Measurements from ENCODE around the gene PIP. TPM values are rescaled to one million over a fixed set of nuclear protein-coding genes. Genes with fewer than 3 reads are reported as not detected.

PIP gene
- total and polyA plus RNA-seq, 9 of the 15 experiments (the other 6 are each of a cell fraction or from before 2014, with no cell fraction given) = not detected

DNA sequence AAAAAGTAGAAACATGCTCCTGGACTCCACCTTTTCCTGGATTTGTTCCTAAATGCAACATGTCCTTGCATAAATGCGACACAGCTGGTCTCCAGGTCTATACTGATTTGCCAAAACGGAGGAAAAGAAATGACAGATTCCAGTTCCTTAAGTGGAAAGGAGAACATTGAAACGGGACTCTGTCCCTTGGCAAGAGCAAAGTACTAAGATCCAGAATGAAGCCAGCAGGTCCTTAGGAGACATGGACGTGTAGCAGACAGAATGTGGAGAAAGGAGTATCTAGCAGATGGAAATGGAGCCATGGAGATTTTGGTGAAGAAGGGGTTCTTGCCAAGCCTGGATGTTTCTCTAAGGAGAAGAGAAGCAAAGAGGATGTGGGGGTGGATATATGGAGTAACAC is 16.2 kb downstream of the PIP start (continued):
- TF ChIP-seq, protein P1, sequence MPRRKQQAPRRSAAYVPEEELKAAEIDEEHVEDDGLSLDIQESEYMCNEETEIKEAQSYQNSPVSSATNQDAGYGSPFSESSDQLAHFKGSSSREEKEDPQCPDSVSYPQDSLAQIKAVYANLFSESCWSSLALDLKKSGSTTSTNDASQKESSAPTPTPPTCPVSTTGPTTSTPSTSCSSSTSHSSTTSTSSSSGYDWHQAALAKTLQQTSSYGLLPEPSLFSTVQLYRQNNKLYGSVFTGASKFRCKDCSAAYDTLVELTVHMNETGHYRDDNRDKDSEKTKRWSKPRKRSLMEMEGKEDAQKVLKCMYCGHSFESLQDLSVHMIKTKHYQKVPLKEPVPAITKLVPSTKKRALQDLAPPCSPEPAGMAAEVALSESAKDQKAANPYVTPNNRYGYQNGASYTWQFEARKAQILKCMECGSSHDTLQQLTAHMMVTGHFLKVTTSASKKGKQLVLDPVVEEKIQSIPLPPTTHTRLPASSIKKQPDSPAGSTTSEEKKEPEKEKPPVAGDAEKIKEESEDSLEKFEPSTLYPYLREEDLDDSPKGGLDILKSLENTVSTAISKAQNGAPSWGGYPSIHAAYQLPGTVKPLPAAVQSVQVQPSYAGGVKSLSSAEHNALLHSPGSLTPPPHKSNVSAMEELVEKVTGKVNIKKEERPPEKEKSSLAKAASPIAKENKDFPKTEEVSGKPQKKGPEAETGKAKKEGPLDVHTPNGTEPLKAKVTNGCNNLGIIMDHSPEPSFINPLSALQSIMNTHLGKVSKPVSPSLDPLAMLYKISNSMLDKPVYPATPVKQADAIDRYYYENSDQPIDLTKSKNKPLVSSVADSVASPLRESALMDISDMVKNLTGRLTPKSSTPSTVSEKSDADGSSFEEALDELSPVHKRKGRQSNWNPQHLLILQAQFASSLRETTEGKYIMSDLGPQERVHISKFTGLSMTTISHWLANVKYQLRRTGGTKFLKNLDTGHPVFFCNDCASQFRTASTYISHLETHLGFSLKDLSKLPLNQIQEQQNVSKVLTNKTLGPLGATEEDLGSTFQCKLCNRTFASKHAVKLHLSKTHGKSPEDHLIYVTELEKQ (CRISPR knock-in tag; IDR thresholded peaks at IDR 0.05) = no peak
- no peak for TF ChIP-seq KAT7 (CRISPR knock-in tag; IDR thresholded peaks at IDR 0.05; ENCODE audit: borderline replicate concordance)

DNA sequence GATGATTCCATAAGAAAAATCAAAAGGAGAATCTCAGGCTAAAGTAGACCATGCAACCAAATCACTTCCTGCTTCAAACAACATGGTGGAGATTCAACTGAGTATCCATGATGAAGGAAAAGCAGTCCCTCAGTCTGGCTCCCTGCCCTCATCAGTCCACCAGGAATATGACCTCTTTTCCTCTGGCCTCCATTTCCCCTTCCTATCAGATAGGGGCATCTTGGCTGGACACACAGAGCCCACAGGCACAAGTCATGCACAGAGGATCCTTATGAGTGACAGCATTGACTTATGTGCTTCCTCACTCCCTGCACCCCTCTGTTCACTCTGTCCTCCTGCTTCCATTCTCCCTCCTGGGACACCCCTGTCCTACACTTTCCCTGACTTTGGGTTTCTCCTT is 16.8 kb downstream of the PIP start:
- DNase-seq (ENCODE audit: extremely low read depth in 1 of 4, low spot score in 3 of 4) (no peak), FAIRE-seq (no peak), ATAC-seq (no peak)
- no peak overlapping the region for H3K9ac ChIP-seq (ENCODE audit: insufficient read depth in 1 of 2, low read depth in 2 of 2, low read length in 2 of 2)
- H4K20me1 ChIP-seq (replicated peaks; ENCODE audit: control insufficient read depth, insufficient read depth, low read length) = no peaks in the 10 kb centered on the region
- no peaks in the 10 kb centered on the region for H3K4me1 ChIP-seq (replicated peaks in 1 of 2; ENCODE audit: control insufficient read depth in 2 of 2, insufficient read depth in 2 of 2, low read length in 2 of 2)
- ChIA-PET POLR2A (no interaction called here), CTCF (ENCODE audit: low intra/inter-chr PET ratio) (interaction anchor here (0.7 kb wide), 1 partner anchor 17 kb away, joined by 4 read pairs; the partner anchor contains the start of gene PIP)
- no peaks in the 10 kb centered on the region for H3K36me3 ChIP-seq (ENCODE audit: control insufficient read depth, insufficient read depth, low read length)
- H3K4me2 ChIP-seq (ENCODE audit: insufficient read depth, low read length) = no peak overlapping the region
- no peak overlapping the region for H3K4me3 ChIP-seq
- H3K79me2 ChIP-seq (ENCODE audit: control insufficient read depth, insufficient read depth, low read length) = no peaks in the 10 kb centered on the region
- H3K9me3 ChIP-seq (replicated peaks; ENCODE audit: control insufficient read depth, insufficient read depth, low read depth, low read length) = no peaks in the 10 kb centered on the region
- intact Hi-C loops (cut with micrococcal nuclease) = no loop called here
- no peak overlapping the region for H3K27ac ChIP-seq (ENCODE audit: extremely low read depth, low read depth, low read length)
- in situ Hi-C loops (cut with MboI) = no loop called here
- no peaks in the 10 kb centered on the region for H3K9me1 ChIP-seq (ENCODE audit: control insufficient read depth, insufficient read depth, low read length)
- BruUV-seq (replicated peaks) = no TSS peak
- H2AFZ ChIP-seq (ENCODE audit: low read depth, low read length) = no peak overlapping the region
- no peaks in the 10 kb centered on the region for H3K27me3 ChIP-seq (ENCODE audit: control insufficient read depth in 2 of 2, insufficient read depth in 2 of 2, low read length in 2 of 2)
- TF ChIP-seq CHD2 (IDR thresholded peaks at IDR 0.05; ENCODE audit: low read depth, low read length) (no peak), DPF2 (IDR thresholded peaks at IDR 0.05) (no peak), ZNF778 (CRISPR knock-in tag; IDR thresholded peaks at IDR 0.05) (no peak), TOE1 (IDR thresholded peaks at IDR 0.05; ENCODE audit: borderline replicate concordance) (no peak), TOE1 (CRISPR knock-in tag; IDR thresholded peaks at IDR 0.05; ENCODE audit: borderline replicate concordance, low read depth) (no peak), JUN (IDR thresholded peaks at IDR 0.05; ENCODE audit: borderline replicate concordance, low read depth, low read length) (no peak), JUN (CRISPR knock-in tag; IDR thresholded peaks at IDR 0.05; ENCODE audit: borderline replicate concordance) (no peak), TAF15 (IDR thresholded peaks at IDR 0.05; ENCODE audit: low read depth, low read length) (no peak)
